Esophagus (tissue), 2 donors: ENCODE measurements around the gene ZNF700. TPM values are rescaled to one million over a fixed set of nuclear protein-coding genes. Genes with fewer than 3 reads are reported as not detected.

Experiments
- H3K27ac ChIP-seq, 2 donors: one replicate each; pipeline ENCODE4 v1.5.1; 2013; ENCODE audit warnings: low read depth in 2 of 2, mild to moderate bottlenecking in 2 of 2, inconsistent platforms in 1 of 2, low read length in 1 of 2, moderate library complexity in 1 of 2
- H3K27me3 ChIP-seq, 2 donors: one replicate each; pipeline ENCODE4 v1.6.1; 2013; ENCODE audit warnings: low read length in 2 of 2, control low read depth in 1 of 2, mild to moderate bottlenecking in 1 of 2; ENCODE audit not compliant: insufficient read depth in 2 of 2, control insufficient read depth in 1 of 2
- H3K36me3 ChIP-seq, 2 donors: one replicate each; pipeline ENCODE4 v1.6.1; 2013; ENCODE audit warnings: low read length in 1 of 2; ENCODE audit not compliant: control insufficient read depth in 2 of 2, insufficient read depth in 2 of 2
- H3K4me1 ChIP-seq, 2 donors: one replicate each; pipeline ENCODE4 v1.6.1; 2013; ENCODE audit warnings: low read length in 1 of 2; ENCODE audit not compliant: control insufficient read depth in 2 of 2, insufficient read depth in 2 of 2
- H3K4me3 ChIP-seq, 2 donors: one replicate each; pipeline ENCODE4 v1.5.1; 2013; ENCODE audit warnings: low read length in 2 of 2, mild to moderate bottlenecking in 2 of 2, low read depth in 1 of 2, moderate library complexity in 1 of 2
- H3K9me3 ChIP-seq, 2 donors: one replicate each; pipeline ENCODE4 v1.6.1; 2013; ENCODE audit warnings: mild to moderate bottlenecking in 2 of 2, low read depth in 1 of 2, low read length in 1 of 2, moderate library complexity in 1 of 2; ENCODE audit not compliant: control insufficient read depth in 2 of 2, insufficient read depth in 1 of 2
- WGBS, 2 donors: extraction: QIAGEN DNeasy Blood & Tissue Kit; methylation state at CpG; one replicate each; pipeline ENCODE4 v1.1.7; 2013; 5-methylcytosine and 5-hydroxymethylcytosine counted together
- polyA plus RNA-seq, 2 donors: library from polyadenylated mRNA; stranded (reverse); fragments of 200-250 nt; gene quantifications; one replicate each; pipeline ENCODE4 v1.2.3, GENCODE V29; 2013
- donor health status: healthy with polysubstance abuse.
- donor health status: Bipolar disorder and iron deficiency.

Gene ZNF700
- polyA plus RNA-seq, 2 donors = 6.4 to 16.9 TPM

DNA sequence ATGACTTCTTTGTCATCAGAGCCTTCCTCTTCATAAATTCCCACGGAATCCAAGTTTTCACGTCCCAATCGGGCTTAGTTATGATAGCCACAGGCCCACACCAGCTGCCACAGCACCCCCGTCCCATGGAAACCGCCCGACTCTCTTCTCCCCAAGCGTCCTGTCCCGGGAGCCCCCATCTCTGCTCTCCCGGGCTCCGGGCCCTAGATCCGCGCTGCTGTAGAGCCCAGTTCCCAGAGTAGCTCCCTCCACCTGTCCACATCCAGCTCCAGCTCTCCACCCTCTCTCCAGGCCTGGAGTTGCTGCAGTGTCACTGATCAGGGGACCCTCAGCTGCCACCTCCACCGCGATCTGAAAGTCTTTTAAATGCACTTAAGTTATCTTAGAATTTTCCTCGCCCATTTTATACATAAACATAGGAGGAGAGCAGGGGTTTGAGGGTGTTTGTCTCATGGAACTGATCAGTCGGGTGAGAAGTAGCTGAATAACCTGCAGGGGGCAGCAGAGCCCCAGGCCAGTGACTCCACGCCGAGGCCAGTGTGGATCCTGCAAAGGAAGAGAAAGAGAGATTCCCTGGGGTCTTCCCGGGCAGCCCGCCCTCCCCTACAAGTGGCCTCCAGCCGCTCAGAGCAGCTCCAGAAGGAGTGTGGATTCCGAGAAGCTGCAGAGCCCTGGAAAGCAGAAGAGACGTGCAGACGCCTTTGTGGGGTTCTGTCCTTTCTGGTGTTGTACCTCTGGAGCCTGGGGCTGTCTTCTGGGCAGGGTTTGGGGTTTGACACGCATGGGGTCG lies 38.9 kb downstream of the ZNF700 start:
- Histone ChIP-seq H3K4me1 (peaks cover 0 to 5% of the 10 kb centered on the region in 2 donors), H3K9me3 (no peaks in the 10 kb centered on the region), H3K27ac (no peak overlapping the region), H3K36me3 (no peaks in the 10 kb centered on the region), H3K4me3 (no peak overlapping the region), H3K27me3 (no peaks in the 10 kb centered on the region)
- 39 to 40% methylated on average over 26 of the region's 26 CpGs for WGBS, 2 donors

DNA sequence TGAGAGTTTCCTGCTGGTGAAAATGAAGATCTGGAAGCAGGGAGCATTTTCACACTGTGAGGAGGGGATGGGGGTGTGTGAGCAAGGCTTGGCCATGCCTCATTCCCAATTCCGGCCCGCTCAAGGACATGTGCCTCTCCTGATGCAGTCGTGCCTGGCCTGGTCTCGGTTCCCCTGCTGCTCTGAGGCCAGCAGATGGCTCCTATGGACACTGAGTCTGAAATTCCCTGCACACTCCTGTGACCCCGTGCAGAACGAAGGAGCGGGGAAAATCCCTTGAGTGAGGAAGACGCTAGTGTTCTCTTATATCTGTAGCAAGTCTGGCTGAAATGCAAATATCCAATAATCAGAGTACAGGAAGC lies 39.6 kb downstream of the ZNF700 start:
- 9 to 10% methylated on average over 8 of the region's 8 CpGs for WGBS, 2 donors
- Histone ChIP-seq H3K4me3 (peak overlapping the region; percentile 60 to 89), H3K4me1 (peaks cover 0 to 5% of the 10 kb centered on the region in 2 donors), H3K36me3 (no peaks in the 10 kb centered on the region), H3K9me3 (no peaks in the 10 kb centered on the region), H3K27me3 (no peaks in the 10 kb centered on the region), H3K27ac (peak overlapping the region; percentile 87 to 92)

DNA sequence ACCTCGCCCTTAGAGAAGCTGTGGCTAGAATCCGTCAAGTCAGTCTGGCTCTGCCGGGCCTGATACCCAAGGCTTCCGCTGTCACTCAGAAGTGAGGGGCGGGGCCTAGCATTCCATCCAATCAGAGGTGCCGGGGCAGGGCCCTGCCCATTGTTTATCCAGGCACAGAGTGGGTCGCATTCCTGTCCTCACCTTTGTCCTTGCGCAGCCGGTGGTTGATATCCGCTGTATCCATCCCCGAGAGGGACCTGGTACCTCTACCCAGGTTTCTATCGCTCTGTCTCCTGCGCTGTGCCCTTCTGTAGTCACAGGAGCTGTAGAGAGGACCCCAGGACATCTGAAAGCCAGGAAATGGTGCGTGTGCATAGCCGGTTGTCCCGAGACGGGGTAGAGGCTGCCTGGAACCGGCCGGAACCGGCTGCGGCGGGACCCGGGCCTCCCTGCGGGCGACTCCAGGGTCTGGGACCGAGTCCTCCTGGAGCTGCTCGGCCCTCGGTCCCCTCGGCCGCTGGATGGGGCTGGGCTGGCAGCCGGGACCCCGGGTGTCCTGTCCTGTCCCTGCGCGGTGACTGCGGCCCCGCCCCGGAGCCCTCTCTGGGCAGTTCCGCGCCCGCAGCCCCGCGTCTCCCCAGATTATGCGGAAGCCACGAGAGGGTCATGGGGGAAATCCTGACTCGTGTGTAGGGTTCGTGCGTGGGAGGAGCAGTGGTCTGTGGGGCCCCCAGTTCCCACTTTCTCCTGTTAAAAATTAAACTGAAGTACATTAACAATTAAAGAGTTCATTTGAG lies 40.1 kb downstream of the ZNF700 start, which contains the start of gene ZNF763:
Gene ZNF763, plus strand, starts transcription at position 183 of the 788 bp plus-strand sequence. Its CDS starts 169 bp downstream, at position 352.
- WGBS, 2 donors = 0% methylated on average over 44 to 47 of the region's 47 CpGs
- H3K27me3 ChIP-seq = no peaks in the 10 kb centered on the region
- peak within 1 kb of the TSS; percentile 87 to 92 for H3K27ac ChIP-seq
- H3K4me3 ChIP-seq = peak within 1 kb of the TSS; percentile 60 to 89
- no peaks in the 10 kb centered on the region for H3K36me3 ChIP-seq
- H3K9me3 ChIP-seq = no peaks in the 10 kb centered on the region
- H3K4me1 ChIP-seq = peaks cover 0 to 5% of the 10 kb centered on the region in 2 donors

DNA sequence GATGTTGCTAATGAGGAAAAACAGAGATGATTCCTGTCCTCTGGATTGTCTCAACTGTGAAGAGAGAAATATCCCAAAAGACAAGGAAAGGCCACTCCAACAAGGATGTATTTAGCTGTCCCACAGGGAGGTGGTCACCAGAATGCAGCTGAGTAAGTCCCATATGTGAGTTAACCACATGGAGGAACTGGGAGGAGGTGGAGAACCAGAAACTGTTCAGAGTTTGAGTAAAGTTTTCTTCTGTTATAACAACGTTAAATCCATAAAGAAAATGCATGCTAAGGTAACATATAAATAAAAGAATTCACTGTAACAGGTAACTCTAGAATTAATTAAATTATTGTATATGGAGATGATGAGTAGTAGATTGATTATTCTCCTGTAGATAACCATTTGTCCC lies 45.3 kb downstream of the ZNF700 start:
- no peak overlapping the region for H3K4me3 ChIP-seq
- no peaks in the 10 kb centered on the region for H3K36me3 ChIP-seq
- no peaks in the 10 kb centered on the region for H3K27me3 ChIP-seq
- no peaks in the 10 kb centered on the region for H3K4me1 ChIP-seq
- no peak overlapping the region for H3K27ac ChIP-seq
- H3K9me3 ChIP-seq = no peaks in the 10 kb centered on the region
- WGBS, 2 donors = 80 to 88% methylated on average over 1 of the region's 1 CpG

DNA sequence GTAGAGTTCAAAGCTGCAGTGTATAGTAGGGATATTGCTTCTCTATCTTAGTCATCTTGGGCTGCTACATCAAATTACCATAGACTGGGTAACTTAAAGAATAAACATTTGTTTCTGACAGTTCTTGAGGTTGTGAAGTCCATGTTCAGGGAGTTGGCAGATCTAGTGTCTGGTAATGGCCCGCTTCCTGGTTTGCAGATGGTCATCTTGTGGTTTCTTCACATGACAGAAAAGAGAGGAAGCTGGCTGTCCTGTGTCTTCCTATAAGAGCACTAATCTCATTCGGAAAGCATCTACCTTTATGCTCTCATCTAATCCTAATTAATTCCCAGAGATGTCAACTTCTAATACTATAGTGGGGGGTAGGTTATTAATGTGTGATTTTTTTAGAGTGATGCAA lies 46.1 kb downstream of the ZNF700 start:
- WGBS, 2 donors = 87 to 93% methylated on average over 2 of the region's 2 CpGs
- Histone ChIP-seq H3K4me1 (no peaks in the 10 kb centered on the region), H3K4me3 (no peak overlapping the region), H3K36me3 (no peaks in the 10 kb centered on the region), H3K27ac (no peak overlapping the region), H3K9me3 (no peaks in the 10 kb centered on the region), H3K27me3 (no peaks in the 10 kb centered on the region)

DNA sequence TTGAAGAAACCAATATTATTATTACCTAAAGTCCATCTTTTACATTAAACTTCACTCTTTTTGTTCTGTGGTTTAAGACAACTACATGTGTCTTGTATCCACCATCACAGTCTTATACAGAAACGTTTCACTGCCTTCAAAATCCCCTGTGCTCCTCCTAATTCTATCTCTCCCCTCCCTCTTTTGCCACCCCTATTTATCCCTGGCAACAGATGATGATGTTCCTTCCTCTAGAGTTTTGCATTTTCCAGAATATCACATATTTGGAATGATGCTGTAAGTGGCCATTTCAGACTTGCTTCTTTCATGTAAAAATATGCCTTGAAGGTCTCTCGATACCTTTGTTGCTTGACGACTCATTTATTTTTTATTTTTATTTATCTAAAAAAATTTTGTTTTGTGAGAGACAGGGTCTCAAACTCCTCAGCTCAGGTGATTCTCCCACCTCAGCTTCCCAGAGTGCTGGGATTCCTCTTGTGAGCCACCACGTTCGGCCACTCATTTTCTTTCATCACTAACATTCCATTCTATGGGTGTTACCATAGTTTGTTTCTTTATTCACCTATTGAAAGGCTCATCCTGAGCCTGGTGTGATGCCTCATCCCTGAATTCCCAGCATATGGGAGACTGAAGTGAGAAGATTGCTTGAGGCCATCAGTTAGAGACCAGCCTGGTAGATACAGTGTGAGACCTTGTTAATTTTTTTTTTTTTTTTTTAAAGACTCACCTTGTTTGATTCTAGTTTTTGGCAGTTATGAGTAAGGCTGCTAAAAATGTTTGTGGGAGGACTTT lies 48.3 kb downstream of the ZNF700 start:
- H3K36me3 ChIP-seq = peaks cover 0 to 2% of the 10 kb centered on the region in 2 donors
- no peak overlapping the region for H3K27ac ChIP-seq
- H3K9me3 ChIP-seq = peaks cover 3 to 5% of the 10 kb centered on the region in 2 donors
- no peaks in the 10 kb centered on the region for H3K27me3 ChIP-seq
- no peaks in the 10 kb centered on the region for H3K4me1 ChIP-seq
- 83 to 85% methylated on average over 5 of the region's 5 CpGs for WGBS, 2 donors
- no peak overlapping the region for H3K4me3 ChIP-seq

DNA sequence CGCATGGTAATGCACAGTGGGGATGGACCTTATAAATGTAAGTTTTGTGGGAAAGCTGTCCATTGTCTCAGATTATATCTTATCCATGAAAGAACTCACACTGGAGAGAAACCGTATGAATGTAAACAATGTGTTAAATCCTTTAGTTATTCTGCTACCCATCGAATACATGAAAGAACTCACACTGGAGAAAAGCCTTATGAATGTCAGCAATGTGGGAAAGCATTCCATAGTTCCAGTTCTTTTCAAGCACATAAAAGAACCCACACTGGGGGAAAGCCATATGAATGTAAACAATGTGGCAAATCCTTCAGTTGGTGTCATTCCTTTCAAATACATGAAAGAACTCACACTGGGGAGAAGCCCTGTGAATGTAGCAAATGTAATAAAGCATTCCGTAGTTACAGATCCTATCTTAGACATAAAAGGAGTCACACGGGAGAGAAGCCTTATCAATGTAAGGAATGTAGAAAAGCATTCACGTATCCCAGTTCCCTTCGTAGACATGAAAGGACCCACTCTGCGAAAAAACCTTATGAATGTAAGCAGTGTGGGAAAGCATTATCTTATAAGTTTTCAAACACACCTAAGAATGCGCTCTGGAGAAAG lies 53.7 kb downstream of the ZNF700 start:
- no peaks in the 10 kb centered on the region for H3K4me1 ChIP-seq
- H3K4me3 ChIP-seq = no peak overlapping the region
- H3K9me3 ChIP-seq = peaks cover 9 to 23% of the 10 kb centered on the region in 2 donors
- 95 to 96% methylated on average over 9 of the region's 9 CpGs for WGBS, 2 donors
- H3K27me3 ChIP-seq = no peaks in the 10 kb centered on the region
- H3K36me3 ChIP-seq = peaks cover 0 to 5% of the 10 kb centered on the region in 2 donors
- no peak overlapping the region for H3K27ac ChIP-seq

DNA sequence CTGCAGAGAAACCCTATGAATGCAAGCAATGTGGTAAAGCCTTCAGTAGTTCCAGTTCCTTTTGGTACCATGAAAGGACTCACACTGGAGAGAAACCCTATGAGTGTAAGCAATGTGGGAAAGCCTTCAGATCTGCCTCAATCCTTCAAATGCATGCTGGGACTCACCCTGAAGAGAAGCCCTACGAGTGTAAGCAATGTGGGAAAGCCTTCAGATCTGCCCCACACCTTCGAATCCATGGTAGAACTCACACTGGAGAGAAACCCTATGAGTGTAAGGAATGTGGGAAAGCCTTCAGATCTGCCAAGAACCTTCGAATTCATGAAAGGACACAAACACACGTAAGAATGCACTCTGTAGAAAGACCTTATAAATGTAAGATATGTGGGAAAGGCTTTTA lies 54.6 kb downstream of the ZNF700 start:
- 88 to 91% methylated on average over 4 of the region's 4 CpGs for WGBS, 2 donors
- Histone ChIP-seq H3K9me3 (peaks cover 9 to 23% of the 10 kb centered on the region in 2 donors), H3K27ac (no peak overlapping the region), H3K36me3 (peaks cover 0 to 5% of the 10 kb centered on the region in 2 donors), H3K4me3 (no peak overlapping the region), H3K4me1 (no peaks in the 10 kb centered on the region), H3K27me3 (no peaks in the 10 kb centered on the region)

DNA sequence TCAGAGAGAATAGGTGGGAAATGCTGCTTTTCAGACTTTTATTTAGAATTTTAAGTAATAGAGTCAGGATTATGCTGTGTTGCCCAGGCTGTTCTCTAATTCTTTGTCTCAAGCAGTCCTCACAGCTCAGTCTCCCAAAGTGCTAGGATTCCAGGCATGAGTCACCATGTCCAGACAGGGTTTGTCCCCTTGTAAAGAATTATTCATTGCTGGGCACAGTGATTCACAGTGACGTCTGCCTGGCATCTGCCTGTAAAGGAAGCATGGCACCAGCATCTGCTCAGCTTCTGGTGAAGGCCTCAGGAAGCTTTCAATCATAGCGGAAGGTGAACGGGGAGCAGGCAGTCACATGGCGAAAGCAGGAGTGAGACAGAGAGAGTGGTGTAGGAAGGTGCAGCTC lies 57.6 kb downstream of the ZNF700 start:
- Histone ChIP-seq H3K9me3 (peaks cover 6 to 19% of the 10 kb centered on the region in 2 donors), H3K27me3 (no peaks in the 10 kb centered on the region), H3K4me3 (no peak overlapping the region), H3K36me3 (peaks cover 0 to 5% of the 10 kb centered on the region in 2 donors), H3K4me1 (no peaks in the 10 kb centered on the region), H3K27ac (no peak overlapping the region)
- WGBS, 2 donors = 84% methylated on average over 4 of the region's 4 CpGs
